HEK293 (cell line): ENCODE measurements around the gene ZNF536.

ENCODE experiments used
- ATF2 ChIP-seq: fragments of 450-650 bp; formaldehyde crosslinking; IDR thresholded peaks from 2 replicates; pipeline ENCODE4 v1.5.1; 2016; ENCODE audit warnings: missing biosample characterization, missing genetic modification characterization, low read depth
- CTCF ChIP-seq: fragments of 450-650 bp; formaldehyde crosslinking; IDR thresholded peaks from 2 replicates; pipeline ENCODE4 v1.5.1; 2016; ENCODE audit warnings: missing biosample characterization, missing genetic modification characterization
- SP2 ChIP-seq: fragments of 450-650 bp; formaldehyde crosslinking; IDR thresholded peaks from 2 replicates; pipeline ENCODE4 v1.5.1; 2016; ENCODE audit warnings: missing biosample characterization, missing genetic modification characterization
- ZNF140 ChIP-seq: fragments of 450-650 bp; formaldehyde crosslinking; IDR thresholded peaks from 2 replicates; pipeline ENCODE4 v1.5.1; 2016; ENCODE audit warnings: missing biosample characterization, missing genetic modification characterization
- ZNF514 ChIP-seq: fragments of 450-650 bp; formaldehyde crosslinking; IDR thresholded peaks from 2 replicates; pipeline ENCODE4 v1.5.1; 2016; ENCODE audit warnings: missing biosample characterization, missing genetic modification characterization

- TF ChIP-seq CTCF (tag by site-specific recombination) (no peak), ZNF514 (no peak), SP2 (no peak), ATF2 (tag by site-specific recombination) (no peak), ZNF140 (tag by site-specific recombination) (no peak)
Measured at GRCh38 chr19:30379841-30380610, 7.8 kb downstream of the ZNF536 start.
